ENCODE measurements around the gene RAG1. TPM values are rescaled to one million over a fixed set of nuclear protein-coding genes. Genes with fewer than 3 reads are reported as not detected.

RAG1 gene
- total RNA-seq, 1 donor from 2014 or later, result 1.6 TPM

DNA sequence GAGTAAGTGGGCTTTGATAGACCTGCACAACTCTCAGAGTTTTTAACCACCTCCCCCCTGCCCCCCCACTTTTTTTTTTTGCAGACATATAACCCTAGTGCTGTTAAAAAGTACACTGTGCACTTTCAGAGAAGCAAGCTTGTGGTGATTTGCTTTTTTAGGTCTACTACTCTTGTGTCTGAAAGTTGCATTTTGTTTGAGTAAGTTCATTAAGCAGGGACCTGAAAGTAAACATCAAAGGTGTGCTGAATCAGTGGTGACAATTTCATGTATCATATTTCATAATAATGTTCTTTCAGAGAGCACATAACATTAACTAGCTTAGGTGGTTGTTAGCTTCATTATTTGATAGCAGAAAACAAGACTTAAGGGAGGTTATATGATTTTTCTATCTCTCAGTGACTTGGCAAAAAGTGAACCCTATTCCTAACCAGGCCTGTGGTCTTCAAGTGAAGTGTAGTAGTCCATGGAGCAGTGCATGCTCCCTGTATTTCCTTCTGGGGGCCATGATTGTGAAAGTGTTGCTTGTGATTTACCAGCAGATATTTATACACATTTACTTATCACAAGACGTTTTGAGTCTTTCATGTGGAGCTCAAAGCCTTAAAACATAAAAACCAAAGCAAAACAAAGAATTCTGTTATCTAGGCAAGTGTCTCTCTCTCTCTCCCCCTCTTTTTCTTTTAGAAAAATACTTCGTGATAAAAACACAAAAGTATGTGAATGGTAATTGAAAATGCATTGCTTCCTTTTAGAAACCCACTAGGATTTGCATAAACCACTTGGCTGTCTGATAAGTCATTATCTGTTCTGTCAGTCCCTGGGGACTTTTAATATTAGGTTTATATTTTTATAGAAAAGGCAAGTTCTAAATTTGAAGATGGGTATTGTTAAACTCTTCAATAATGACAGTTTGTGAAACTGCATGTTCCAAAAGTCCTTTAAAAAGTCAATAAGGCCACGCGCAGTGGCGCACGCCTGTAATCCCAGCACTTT lies 37.7 kb downstream of the RAG1 start:
- Histone ChIP-seq H3K4me3 (ENCODE audit: low read length in 3 of 3) (no peak overlapping the region), H3K4me1 (ENCODE audit: control insufficient read depth in 3 of 3, insufficient read depth in 3 of 3, low read length in 3 of 3) (no peaks in the 10 kb centered on the region), H3K9me3 (ENCODE audit: control insufficient read depth in 3 of 3, low read length in 3 of 3) (no peaks in the 10 kb centered on the region), H3K27ac (ENCODE audit: low read depth, low read length) (no peak overlapping the region), H3K27me3 (ENCODE audit: control insufficient read depth in 3 of 3, insufficient read depth in 3 of 3, low read length in 3 of 3) (no peaks in the 10 kb centered on the region), H3K9ac (ENCODE audit: low read depth in 1 of 3, low read length in 3 of 3) (no peak overlapping the region), H3K36me3 (ENCODE audit: control insufficient read depth in 3 of 3, insufficient read depth in 3 of 3, low read length in 3 of 3) (no peaks in the 10 kb centered on the region)

DNA sequence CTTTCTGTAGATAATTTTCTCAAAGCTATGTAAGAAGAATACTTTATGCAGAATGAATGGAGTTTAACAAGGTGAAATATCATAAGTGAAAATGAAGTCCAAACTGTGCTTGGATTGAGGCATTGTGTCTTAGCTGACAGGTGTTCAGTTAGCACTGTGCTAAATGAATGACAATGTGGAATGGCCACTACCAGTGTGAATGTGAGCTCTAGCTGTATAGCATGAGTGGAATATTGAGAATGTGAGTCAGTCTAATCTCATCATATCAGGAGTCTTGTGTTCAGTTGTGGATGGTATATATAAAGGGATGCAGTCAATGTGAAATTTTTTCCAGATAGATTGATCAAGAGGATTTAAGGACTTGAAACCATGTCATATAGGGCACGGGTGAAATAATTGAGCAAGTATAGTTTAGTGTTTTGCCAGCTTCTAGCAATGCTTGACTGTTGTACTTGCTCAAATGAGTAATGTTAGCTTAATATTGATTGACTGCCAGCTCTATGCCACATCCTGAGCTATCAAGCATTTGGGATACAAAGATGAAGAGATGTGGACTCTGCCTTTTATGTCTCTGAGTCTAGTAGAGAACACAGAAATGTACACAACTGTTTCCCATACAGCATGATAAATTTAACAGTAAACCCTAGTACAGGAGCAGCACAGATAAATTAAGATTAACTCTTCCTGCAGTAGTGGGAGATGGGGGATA lies 40.8 kb downstream of the RAG1 start:
- Histone ChIP-seq H3K4me1 (ENCODE audit: control insufficient read depth in 3 of 3, insufficient read depth in 3 of 3, low read length in 3 of 3) (no peaks in the 10 kb centered on the region), H3K36me3 (ENCODE audit: control insufficient read depth in 3 of 3, insufficient read depth in 3 of 3, low read length in 3 of 3) (no peaks in the 10 kb centered on the region), H3K9ac (ENCODE audit: low read depth in 1 of 3, low read length in 3 of 3) (no peak overlapping the region), H3K9me3 (ENCODE audit: control insufficient read depth in 3 of 3, low read length in 3 of 3) (no peaks in the 10 kb centered on the region), H3K27ac (ENCODE audit: low read depth, low read length) (no peak overlapping the region), H3K27me3 (ENCODE audit: control insufficient read depth in 3 of 3, insufficient read depth in 3 of 3, low read length in 3 of 3) (no peaks in the 10 kb centered on the region), H3K4me3 (ENCODE audit: low read length in 3 of 3) (no peak overlapping the region)

DNA sequence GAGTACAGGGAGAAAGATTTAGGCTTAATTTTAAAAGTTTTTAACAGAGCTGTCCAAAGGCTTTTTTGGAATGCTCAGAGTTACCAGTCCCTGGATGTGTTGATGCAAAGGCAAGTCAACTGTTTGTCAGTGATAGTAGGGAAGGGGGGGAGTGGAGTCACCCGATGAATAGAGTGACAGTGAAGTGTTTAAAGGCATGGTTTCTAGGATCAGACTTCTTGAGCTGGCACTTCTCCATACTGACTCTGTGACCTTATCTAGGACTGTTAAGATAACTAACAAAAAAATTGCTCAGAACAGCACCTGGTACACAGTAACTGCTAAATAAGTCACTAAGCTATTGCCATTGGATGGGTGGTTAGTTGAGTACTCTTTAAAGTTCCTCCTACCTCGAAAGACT lies 41.6 kb downstream of the RAG1 start:
- Histone ChIP-seq H3K9me3 (ENCODE audit: control insufficient read depth in 3 of 3, low read length in 3 of 3) (no peaks in the 10 kb centered on the region), H3K36me3 (ENCODE audit: control insufficient read depth in 3 of 3, insufficient read depth in 3 of 3, low read length in 3 of 3) (no peaks in the 10 kb centered on the region), H3K9ac (ENCODE audit: low read depth in 1 of 3, low read length in 3 of 3) (no peak overlapping the region), H3K27ac (ENCODE audit: low read depth, low read length) (no peak overlapping the region), H3K4me3 (ENCODE audit: low read length in 3 of 3) (no peak overlapping the region), H3K4me1 (ENCODE audit: control insufficient read depth in 3 of 3, insufficient read depth in 3 of 3, low read length in 3 of 3) (no peaks in the 10 kb centered on the region), H3K27me3 (ENCODE audit: control insufficient read depth in 3 of 3, insufficient read depth in 3 of 3, low read length in 3 of 3) (no peaks in the 10 kb centered on the region)

DNA sequence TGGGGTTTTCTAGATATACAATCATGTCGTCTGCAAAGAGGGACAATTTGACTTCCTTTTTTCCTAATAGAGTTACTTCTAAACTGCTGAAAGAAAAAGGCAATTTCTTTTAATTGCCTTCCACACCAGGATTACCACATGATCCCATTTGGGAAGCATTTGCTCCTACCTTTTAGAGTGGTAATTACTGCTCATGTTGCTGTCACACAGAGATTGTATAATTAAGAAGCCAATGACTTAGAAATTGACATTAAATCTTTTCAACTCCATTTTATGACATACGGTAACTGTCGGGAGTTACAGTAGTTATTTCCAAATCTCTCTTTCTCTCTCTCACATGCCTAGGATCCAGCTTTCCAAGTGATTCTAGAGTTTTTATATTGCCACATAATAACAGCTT lies 48.0 kb downstream of the RAG1 start:
- Histone ChIP-seq H3K27ac (ENCODE audit: low read depth, low read length) (no peak overlapping the region), H3K9ac (ENCODE audit: low read depth in 1 of 3, low read length in 3 of 3) (no peak overlapping the region), H3K27me3 (ENCODE audit: control insufficient read depth in 3 of 3, insufficient read depth in 3 of 3, low read length in 3 of 3) (no peaks in the 10 kb centered on the region), H3K9me3 (ENCODE audit: control insufficient read depth in 3 of 3, low read length in 3 of 3) (no peaks in the 10 kb centered on the region), H3K36me3 (ENCODE audit: control insufficient read depth in 3 of 3, insufficient read depth in 3 of 3, low read length in 3 of 3) (no peaks in the 10 kb centered on the region), H3K4me1 (ENCODE audit: control insufficient read depth in 3 of 3, insufficient read depth in 3 of 3, low read length in 3 of 3) (peaks cover 0 to 9% (median 0%) of the 10 kb centered on the region in 3 donors), H3K4me3 (ENCODE audit: low read length in 3 of 3) (no peak overlapping the region)

DNA sequence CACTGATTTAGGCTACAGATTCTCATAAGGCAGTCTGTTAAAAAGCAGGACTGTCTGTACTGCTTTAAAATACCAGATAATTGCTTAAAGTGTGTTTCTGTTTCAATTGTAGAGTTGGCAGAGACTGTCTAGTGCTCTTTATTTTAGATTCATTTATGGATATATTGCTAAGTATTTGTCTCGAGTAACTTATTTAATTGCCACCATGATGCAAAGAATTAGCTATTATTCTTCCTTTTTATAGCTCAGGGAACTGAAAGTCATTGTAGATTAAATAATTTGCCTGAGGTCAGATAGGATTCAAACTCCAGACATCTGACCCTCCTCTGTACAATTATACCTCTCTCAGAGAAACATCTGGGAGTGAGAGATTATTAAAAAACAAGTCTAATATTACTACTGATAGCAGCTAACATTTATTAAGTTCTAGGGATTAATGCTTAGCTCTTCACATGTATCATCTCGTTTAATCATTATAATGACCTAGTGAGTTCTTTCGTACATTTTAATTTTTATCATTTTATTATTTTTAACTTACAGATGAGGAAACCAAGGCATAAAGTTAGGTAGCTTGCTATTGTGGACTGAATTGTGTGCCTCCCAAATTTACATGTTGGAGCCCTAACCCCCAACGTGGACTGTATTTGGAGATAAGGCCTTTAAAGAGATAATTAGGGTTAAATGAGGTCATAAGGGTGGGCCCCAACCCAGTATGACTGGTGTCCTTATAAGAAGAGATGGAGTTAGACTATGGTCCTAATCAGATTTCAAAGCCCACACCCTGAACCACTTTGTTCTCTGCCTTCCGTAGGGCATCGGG lies 49.9 kb downstream of the RAG1 start:
- Histone ChIP-seq H3K36me3 (ENCODE audit: control insufficient read depth in 3 of 3, insufficient read depth in 3 of 3, low read length in 3 of 3) (no peaks in the 10 kb centered on the region), H3K9ac (ENCODE audit: low read depth in 1 of 3, low read length in 3 of 3) (no peak overlapping the region), H3K9me3 (ENCODE audit: control insufficient read depth in 3 of 3, low read length in 3 of 3) (no peaks in the 10 kb centered on the region), H3K4me1 (ENCODE audit: control insufficient read depth in 3 of 3, insufficient read depth in 3 of 3, low read length in 3 of 3) (peaks cover 0 to 9% (median 0%) of the 10 kb centered on the region in 3 donors), H3K4me3 (ENCODE audit: low read length in 3 of 3) (no peak overlapping the region), H3K27me3 (ENCODE audit: control insufficient read depth in 3 of 3, insufficient read depth in 3 of 3, low read length in 3 of 3) (no peaks in the 10 kb centered on the region), H3K27ac (ENCODE audit: low read depth, low read length) (no peak overlapping the region)

- Histone ChIP-seq H3K9me3 (ENCODE audit: control insufficient read depth in 3 of 3, low read length in 3 of 3) (no peaks in the 10 kb centered on the region), H3K27me3 (ENCODE audit: control insufficient read depth in 3 of 3, insufficient read depth in 3 of 3, low read length in 3 of 3) (no peaks in the 10 kb centered on the region), H3K27ac (ENCODE audit: low read depth, low read length) (no peak overlapping the region), H3K4me3 (ENCODE audit: low read length in 3 of 3) (no peak overlapping the region), H3K9ac (ENCODE audit: low read depth in 1 of 3, low read length in 3 of 3) (no peak overlapping the region), H3K4me1 (ENCODE audit: control insufficient read depth in 3 of 3, insufficient read depth in 3 of 3, low read length in 3 of 3) (peaks cover 0 to 9% (median 0%) of the 10 kb centered on the region in 3 donors), H3K36me3 (ENCODE audit: control insufficient read depth in 3 of 3, insufficient read depth in 3 of 3, low read length in 3 of 3) (no peaks in the 10 kb centered on the region)
These were observed 50.7 kb downstream of the RAG1 start for GRCh38 chr11:36618363-36619047.

DNA sequence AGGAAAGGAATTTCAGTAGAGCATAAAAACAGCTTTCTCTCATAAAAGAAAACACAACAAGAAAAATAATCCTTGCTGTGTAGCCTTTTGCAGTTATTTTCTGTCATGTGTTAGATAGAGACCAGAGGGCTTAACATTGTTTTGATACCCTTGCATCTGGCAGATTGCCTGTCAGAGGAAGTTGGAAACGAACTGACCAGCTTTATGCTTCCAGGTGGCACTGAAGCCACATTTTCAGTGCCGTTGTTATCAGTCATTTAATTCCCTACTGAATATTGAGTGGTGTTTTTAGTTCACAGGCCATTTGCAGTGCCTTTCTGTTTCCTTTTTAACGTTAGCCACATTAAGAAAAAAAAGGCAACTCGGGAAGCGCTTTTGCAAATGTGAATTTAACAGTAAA lies 51.7 kb downstream of the RAG1 start:
- Histone ChIP-seq H3K4me3 (ENCODE audit: low read length in 3 of 3) (peak overlapping the region in 1 of 3 donors; percentile 4), H3K36me3 (ENCODE audit: control insufficient read depth in 3 of 3, insufficient read depth in 3 of 3, low read length in 3 of 3) (no peaks in the 10 kb centered on the region), H3K27ac (ENCODE audit: low read depth, low read length) (no peak overlapping the region), H3K27me3 (ENCODE audit: control insufficient read depth in 3 of 3, insufficient read depth in 3 of 3, low read length in 3 of 3) (no peaks in the 10 kb centered on the region), H3K4me1 (ENCODE audit: control insufficient read depth in 3 of 3, insufficient read depth in 3 of 3, low read length in 3 of 3) (peaks cover 0 to 9% (median 0%) of the 10 kb centered on the region in 3 donors), H3K9ac (ENCODE audit: low read depth in 1 of 3, low read length in 3 of 3) (no peak overlapping the region), H3K9me3 (ENCODE audit: control insufficient read depth in 3 of 3, low read length in 3 of 3) (no peaks in the 10 kb centered on the region)

DNA sequence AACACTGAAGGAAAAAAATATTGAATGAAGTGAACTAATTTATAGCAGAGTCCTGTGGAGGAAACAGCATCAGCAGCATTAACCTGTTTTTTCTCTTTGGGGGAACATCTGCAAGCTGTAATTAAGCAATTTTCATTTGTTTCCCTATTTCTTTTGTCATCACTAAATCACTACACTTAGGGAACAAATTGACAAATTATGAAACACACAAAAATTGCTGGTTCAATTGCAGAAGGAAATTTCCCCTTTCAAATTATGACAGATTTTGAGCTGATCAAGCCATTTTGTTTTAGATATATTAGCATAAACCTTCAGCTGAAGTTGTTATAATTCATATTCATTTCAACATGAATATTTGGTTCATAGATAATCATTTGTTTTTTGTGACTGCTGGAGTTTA lies 52.4 kb downstream of the RAG1 start:
- Histone ChIP-seq H3K4me3 (ENCODE audit: low read length in 3 of 3) (no peak overlapping the region), H3K9me3 (ENCODE audit: control insufficient read depth in 3 of 3, low read length in 3 of 3) (no peaks in the 10 kb centered on the region), H3K9ac (ENCODE audit: low read depth in 1 of 3, low read length in 3 of 3) (no peak overlapping the region), H3K36me3 (ENCODE audit: control insufficient read depth in 3 of 3, insufficient read depth in 3 of 3, low read length in 3 of 3) (no peaks in the 10 kb centered on the region), H3K27ac (ENCODE audit: low read depth, low read length) (no peak overlapping the region), H3K27me3 (ENCODE audit: control insufficient read depth in 3 of 3, insufficient read depth in 3 of 3, low read length in 3 of 3) (no peaks in the 10 kb centered on the region), H3K4me1 (ENCODE audit: control insufficient read depth in 3 of 3, insufficient read depth in 3 of 3, low read length in 3 of 3) (peaks cover 0 to 9% (median 0%) of the 10 kb centered on the region in 3 donors)

DNA sequence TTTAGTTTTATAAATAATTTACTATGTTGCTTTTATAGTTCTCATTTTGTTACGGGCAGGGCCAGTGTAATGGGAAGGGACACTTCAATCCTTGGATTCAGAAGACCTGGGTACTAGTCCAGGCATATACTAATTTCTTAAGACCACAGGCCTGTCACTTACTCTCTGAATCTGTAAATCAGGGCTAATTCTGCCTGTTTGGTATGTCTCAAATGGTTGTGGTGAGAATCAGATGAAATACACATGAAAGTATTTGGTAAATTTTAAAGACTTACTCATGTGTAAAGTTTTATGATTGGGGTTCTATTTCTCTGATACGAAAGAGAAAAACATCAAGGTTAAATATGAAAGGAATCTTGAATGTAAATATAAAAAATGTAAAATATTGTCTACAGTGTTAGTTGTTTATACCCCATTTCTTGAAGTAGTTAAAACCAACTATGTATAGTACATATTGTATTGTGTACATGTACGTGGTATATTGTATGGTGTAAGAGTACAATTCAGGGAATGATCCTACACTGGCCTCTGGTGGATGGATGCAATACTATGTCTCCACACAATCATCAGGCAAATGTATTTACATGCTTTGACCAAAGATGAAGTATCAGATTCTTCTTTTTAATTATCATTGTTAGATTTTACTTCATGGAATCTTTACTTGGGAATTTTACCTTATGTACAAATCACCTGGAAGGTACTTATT lies 54.8 kb downstream of the RAG1 start:
- H3K36me3 ChIP-seq (ENCODE audit: control insufficient read depth in 3 of 3, insufficient read depth in 3 of 3, low read length in 3 of 3), result no peaks in the 10 kb centered on the region
- peaks cover 0 to 9% (median 0%) of the 10 kb centered on the region in 3 donors for H3K4me1 ChIP-seq (ENCODE audit: control insufficient read depth in 3 of 3, insufficient read depth in 3 of 3, low read length in 3 of 3)
- no peak overlapping the region for H3K27ac ChIP-seq (ENCODE audit: low read depth, low read length)
- H3K9ac ChIP-seq (ENCODE audit: low read depth in 1 of 3, low read length in 3 of 3), result no peak overlapping the region
- no peak overlapping the region for H3K4me3 ChIP-seq (ENCODE audit: low read length in 3 of 3)
- no peaks in the 10 kb centered on the region for H3K27me3 ChIP-seq (ENCODE audit: control insufficient read depth in 3 of 3, insufficient read depth in 3 of 3, low read length in 3 of 3)
- no peaks in the 10 kb centered on the region for H3K9me3 ChIP-seq (ENCODE audit: control insufficient read depth in 3 of 3, low read length in 3 of 3)
